IPS-18c (cell line): ENCODE measurements around the gene MFSD11.
"Not testable (repeated sequence)": the region's sequence is repeated elsewhere in the genome, so short reads cannot be mapped to it uniquely, and the experiment has no call there.

Experiments
- H3K4me3 ChIP-seq: 2 replicates; pipeline ENCODE4 v1.7.0; 2013; ENCODE audit warnings: low read depth, mild to moderate bottlenecking, low read length, moderate library complexity; ENCODE audit not compliant: insufficient read depth
- H3K9me3 ChIP-seq: one replicate; pipeline ENCODE4 v1.6.1; 2013; ENCODE audit warnings: mild to moderate bottlenecking, low read length, moderate library complexity; ENCODE audit not compliant: control insufficient read depth, insufficient read depth

Gene MFSD11

DNA sequence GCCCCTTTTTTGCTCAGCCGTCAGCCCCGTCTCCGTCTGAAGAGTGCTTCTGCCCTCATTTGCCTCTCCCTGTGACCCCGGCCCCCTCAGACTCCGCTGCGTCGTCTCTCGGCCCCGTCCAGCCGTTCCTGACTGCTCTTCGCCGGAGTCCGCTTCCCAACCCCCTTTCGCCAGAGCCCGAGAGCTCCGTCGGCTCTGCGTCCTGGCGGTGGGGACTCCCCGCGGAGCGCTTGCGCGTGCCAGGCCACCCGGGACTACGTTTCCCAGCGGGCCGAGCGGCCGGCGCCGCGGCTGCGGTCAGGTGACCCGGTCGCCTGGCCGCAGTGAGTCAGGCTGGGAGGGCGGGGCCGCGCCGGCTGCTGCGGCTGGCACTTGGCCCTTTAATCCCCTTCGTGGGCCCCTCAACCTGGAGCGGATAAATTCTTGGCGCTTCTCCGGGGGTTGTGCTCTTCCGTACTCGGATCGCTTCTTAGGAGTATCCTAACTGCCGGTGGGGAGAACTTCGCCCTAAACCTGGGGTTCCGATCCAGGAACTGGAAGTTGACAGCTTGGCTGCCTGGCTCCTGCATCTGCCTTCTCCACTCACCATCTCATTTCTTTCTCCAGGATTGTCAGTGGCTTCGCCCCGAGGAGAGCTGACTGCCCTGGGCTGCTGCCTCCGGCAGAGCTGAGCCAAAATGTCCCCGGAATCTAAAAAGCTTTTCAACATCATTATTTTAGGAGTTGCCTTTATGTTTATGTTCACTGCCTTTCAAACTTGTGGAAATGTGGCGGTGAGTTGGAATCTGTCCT, at the start of gene MFSD11:
Gene MFSD11 (plus strand): TSS at position 444 of the 792 bp plus-strand sequence. CDS start 234 bp downstream, at position 678.
- Histone ChIP-seq H3K4me3 (peak within 1 kb of the TSS; percentile 97), H3K9me3 (no peaks in the 10 kb centered on the region)

DNA sequence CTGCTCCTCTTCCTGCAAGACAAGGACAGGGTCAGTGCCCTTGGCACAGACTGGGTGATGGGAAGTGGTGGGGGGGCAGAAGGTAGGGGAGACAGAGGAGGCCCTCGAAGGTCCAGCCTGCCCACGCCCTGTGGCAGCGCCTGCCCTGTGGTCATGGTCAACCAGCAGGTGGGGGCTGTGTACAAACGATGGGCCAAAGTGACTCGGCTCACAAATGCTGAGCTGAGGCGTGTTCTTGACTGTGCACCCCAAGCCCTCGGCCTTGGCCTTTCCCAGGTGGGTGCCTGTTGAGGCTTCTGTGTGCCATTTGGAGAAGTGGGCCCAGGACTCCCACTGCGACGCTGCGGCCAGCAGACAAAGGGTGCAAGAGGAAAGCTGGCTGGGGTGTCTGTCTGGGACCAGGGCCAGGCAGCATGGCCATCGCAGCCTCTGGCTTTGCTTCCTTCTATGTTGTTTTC, 49.7 kb upstream of the MFSD11 start:
- H3K4me3 ChIP-seq, result no peak overlapping the region

DNA sequence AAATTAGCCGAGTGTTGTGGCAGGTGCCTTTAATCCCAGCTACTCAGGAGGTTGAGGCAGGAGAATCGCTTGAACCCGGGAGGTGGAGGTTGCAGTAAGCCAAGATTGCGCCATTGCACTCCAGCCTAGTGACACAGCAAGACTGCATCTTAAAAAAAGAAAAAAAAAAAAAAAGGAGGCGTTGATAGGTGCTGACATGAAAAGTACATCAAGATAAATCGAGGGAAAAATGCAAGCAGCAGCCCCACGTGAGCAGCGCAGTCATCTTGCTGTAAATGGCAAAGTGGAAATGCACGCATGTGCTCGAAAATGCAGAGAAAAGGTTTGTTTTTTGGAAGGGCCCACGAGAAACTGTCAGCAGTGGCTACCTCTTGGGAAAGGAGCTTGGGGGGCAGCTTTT, 48.1 kb upstream of the MFSD11 start:
- H3K9me3 ChIP-seq, result no peaks in the 10 kb centered on the region
- no peak overlapping the region for H3K4me3 ChIP-seq

More for the DNA sequence above, 49.7 kb upstream of the MFSD11 start:
- H3K9me3 ChIP-seq, result no peaks in the 10 kb centered on the region

DNA sequence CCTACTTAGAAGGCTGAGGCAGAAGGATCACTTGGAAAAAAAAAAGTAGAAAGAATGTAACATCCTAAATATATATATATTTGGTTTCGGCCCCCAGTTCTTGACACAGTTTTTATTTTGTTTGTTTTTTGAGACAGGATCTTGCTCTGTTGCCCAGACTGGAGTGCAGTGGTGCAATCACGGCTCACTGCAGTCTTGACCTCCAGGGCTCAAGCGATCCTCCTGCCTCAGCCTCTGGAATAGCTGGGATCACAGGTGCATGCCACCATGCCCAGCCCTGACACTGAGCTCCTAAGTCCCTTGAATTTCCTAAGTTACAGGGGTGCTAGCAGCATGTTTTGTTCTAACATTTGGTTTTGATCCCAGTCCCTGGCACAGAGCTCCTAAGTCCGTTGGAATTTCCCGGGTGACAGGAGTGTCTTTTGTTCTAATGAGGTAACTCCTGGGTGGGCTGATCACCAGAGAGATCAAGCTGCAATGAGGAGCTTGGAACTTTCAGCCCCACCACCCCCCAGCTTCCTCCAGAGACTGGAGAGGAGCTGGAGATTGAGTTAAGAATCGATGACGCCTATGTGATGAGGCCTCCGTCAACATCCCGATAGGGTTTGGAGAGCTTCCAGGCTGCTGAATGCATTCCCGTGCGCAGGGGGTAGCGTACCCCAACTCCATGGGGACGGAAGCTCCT, 47.2 kb upstream of the MFSD11 start:
- H3K4me3 ChIP-seq, result no peak overlapping the region
- H3K9me3 ChIP-seq, result no peaks in the 10 kb centered on the region

GRCh38 chr17:76691379-76692191, 46.3 kb upstream of the MFSD11 start:
- Histone ChIP-seq H3K4me3 (no peak overlapping the region), H3K9me3 (no peaks in the 10 kb centered on the region)

DNA sequence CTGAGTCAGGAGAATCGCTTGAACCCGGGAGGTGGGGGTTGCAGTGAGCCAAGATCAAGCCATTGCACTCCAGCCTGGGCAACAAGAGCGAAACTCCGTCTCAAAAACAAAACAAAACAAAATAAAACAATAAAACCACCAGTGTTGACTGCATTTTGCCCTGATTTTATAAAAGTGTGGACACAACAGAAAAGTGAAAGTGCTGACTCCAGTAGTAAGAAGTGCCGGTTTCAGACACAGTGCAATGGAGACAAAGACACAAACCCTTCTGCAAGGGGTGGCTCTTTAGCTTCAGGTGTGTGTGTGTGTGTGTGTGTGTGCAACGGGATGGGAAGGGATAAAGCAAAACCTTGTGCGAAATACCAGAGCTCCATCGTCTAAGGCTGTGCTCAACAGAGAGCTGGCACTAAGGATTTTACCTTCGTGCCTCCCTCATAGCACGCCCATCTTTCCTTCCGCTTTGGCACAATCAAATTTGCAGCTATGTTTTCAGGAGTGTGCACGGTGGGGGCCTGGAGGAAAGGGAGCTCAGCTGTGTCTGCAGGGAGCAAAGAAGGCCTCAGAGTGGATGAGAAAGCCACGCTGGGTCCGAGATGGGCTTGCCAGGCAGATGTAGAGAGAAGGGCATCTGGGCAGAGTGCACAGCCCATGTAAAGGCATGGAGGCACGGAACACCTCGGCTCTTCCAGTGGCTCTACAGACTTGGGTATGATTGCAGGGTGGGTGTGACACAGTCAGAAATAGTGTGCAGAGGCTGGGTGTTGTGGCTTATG, 42.7 kb upstream of the MFSD11 start:
- Histone ChIP-seq H3K9me3 (peaks cover 2% of the 10 kb centered on the region), H3K4me3 (no peak overlapping the region)

- Histone ChIP-seq H3K4me3 (no peak overlapping the region), H3K9me3 (peaks cover 2% of the 10 kb centered on the region)
Measured at GRCh38 chr17:76696763-76697701, 40.9 kb upstream of the MFSD11 start.

GRCh38 chr17:76697702-76698465, 40.0 kb upstream of the MFSD11 start:
- no peak overlapping the region for H3K4me3 ChIP-seq
- H3K9me3 ChIP-seq, result peaks cover 2% of the 10 kb centered on the region

DNA sequence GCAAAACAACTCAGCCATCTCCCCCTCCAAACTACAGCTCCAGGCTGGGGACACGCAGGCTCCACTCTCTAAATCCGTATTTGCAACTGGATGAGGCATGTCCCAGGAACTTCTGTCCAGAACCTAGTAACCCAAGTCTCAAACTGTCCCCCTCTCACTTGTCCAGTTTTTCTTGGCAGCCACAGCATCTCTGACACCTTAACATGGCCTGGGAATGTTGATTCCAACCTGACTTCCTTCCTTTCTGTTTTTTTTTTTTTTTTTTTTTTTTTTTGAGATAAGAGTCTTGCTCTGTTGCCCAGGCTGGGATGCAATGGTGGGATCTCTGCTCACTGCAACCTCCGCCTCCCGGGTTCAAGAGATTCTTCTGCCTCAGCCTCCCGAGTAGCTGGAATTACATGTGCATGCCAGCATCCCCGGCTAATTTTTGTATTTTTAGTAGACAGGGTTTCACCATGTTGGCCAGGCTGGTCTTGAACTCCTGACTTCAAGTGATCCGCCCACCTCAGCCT, 39.4 kb upstream of the MFSD11 start:
- H3K4me3 ChIP-seq, H3K9me3 ChIP-seq: not testable (repeated sequence)

DNA sequence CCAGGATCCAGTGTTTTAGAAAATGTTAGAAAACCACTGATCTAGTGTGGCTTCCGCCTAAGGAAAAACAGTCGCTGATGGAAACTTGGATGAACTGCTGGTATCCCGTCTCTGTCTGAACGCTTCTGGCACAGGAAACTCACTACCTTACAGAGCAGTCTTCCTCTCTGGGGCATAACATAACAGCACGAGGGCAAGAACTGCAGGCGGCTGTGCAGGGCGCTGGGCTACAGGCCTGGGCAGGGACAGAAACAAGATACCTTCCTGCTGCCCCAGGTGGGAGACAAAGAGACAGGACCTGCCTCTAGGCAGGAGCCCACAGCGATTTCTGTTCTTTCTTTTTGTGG, 37.7 kb upstream of the MFSD11 start:
- Histone ChIP-seq H3K9me3 (peaks cover 2% of the 10 kb centered on the region), H3K4me3 (no peak overlapping the region)

- H3K4me3 ChIP-seq, result no peak overlapping the region; the same call in 1 of the 2 replicates
Measured at GRCh38 chr17:76700617-76701470, 37.1 kb upstream of the MFSD11 start.

DNA sequence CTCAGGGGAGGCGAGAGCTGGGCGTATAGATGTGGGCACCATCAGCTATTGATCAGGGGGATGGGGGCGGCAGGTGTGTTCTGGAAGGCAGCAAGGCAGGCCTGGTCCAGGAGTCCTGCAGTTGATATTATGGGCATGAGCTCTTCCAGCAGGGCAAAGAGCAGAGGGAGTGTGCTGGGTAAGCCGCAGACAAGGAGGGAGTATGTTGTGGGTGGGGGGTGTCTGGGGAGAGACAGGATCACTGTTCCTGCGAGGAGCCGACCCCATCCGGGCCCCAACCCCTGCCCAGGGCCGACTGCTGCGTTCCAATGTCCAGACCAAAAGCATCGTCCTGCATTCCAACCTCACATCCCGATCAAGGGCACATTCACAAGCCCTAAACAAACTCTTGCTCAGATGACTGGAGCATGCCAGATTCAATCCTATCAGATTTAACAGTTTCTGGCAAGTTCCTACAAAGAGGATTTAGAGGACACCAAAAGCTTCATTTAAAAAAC, 36.4 kb upstream of the MFSD11 start:
- Histone ChIP-seq H3K4me3 (no peak overlapping the region), H3K9me3 (peaks cover 2% of the 10 kb centered on the region)

More at GRCh38 chr17:76700617-76701470, 37.1 kb upstream of the MFSD11 start:
- H3K9me3 ChIP-seq, result peaks cover 2% of the 10 kb centered on the region

DNA sequence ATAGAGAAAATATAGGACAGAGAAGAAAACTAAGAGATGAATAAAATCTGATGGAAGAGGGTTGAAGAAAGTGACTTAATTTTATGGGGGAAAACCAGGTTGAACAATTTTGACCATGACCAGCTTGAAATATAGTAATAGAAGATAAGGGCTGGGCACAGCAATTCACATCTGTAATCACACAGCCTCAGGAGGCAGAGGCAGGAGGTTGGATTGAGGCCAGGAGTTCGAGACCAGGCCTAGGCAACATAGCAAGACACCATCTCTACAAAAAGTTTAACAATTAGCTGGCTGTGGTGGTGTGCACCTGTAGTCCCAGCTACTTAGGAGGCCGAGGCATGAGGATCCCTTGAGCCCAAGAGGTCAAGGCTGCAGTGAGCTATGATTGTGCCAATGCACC, 35.8 kb upstream of the MFSD11 start:
- Histone ChIP-seq H3K9me3 (peaks cover 2% of the 10 kb centered on the region), H3K4me3 (no peak overlapping the region)

- H3K9me3 ChIP-seq, result peaks cover 2% of the 10 kb centered on the region
Measured at GRCh38 chr17:76702941-76703637, 34.8 kb upstream of the MFSD11 start.

More at GRCh38 chr17:76702941-76703637, 34.8 kb upstream of the MFSD11 start:
- no peak overlapping the region for H3K4me3 ChIP-seq
